Measurements from ENCODE around the gene ADCY9.

- TF ChIP-seq EZH2 (IDR thresholded peaks at IDR 0.05; ENCODE audit: low read depth) (no peak), CTCF (conservative IDR thresholded peaks at IDR 0.05) (no peak)
Measured at GRCh38 chr16:4016658-4017057, 99.6 kb downstream of the ADCY9 start.

Data from PC-9 (cell line).